ENCODE results near the gene PDE7B. TPM values are rescaled to one million over a fixed set of nuclear protein-coding genes. Genes with fewer than 3 reads are reported as not detected.
"Not testable (repeated sequence)": the region's sequence is repeated elsewhere in the genome, so short reads cannot be mapped to it uniquely, and the experiment has no call there.

Gene PDE7B
- total RNA-seq, 1 experiment from 2014 or later: not detected

GRCh38 chr6:135839121-135839520, 12.4 kb upstream of the PDE7B start:
- in situ Hi-C loops (cut with HindIII; ENCODE audit: low sequenced_read_pairs): no loop called here
- no peak for DNase-seq (ENCODE audit: low spot score)

GRCh38 chr6:135842618-135843392, 8.7 kb upstream of the PDE7B start:
- in situ Hi-C loops (cut with HindIII; ENCODE audit: low sequenced_read_pairs): no loop called here
- no peak for DNase-seq (ENCODE audit: low spot score)

GRCh38 chr6:135850882-135851281, 619 bp upstream of the PDE7B start:
- DNase-seq (ENCODE audit: low spot score): no peak
- in situ Hi-C loops (cut with HindIII; ENCODE audit: low sequenced_read_pairs): no loop called here

- in situ Hi-C loops (cut with HindIII; ENCODE audit: low sequenced_read_pairs): no loop called here
- DNase-seq (ENCODE audit: low spot score): no peak
Observed at GRCh38 chr6:135852746-135853145, 1.2 kb downstream of the PDE7B start.

- no peak for DNase-seq (ENCODE audit: low spot score)
- in situ Hi-C loops (cut with HindIII; ENCODE audit: low sequenced_read_pairs): no loop called here
Observed at GRCh38 chr6:135853227-135853626, 1.7 kb downstream of the PDE7B start.

GRCh38 chr6:135853986-135854385, 2.5 kb downstream of the PDE7B start:
- in situ Hi-C loops (cut with HindIII; ENCODE audit: low sequenced_read_pairs): no loop called here
- DNase-seq (ENCODE audit: low spot score): no peak

- no peak for DNase-seq (ENCODE audit: low spot score)
- in situ Hi-C loops (cut with HindIII; ENCODE audit: low sequenced_read_pairs): no loop called here
Observed at GRCh38 chr6:135854799-135855198, 3.3 kb downstream of the PDE7B start.

GRCh38 chr6:135858931-135859330, 7.4 kb downstream of the PDE7B start:
- in situ Hi-C loops (cut with HindIII; ENCODE audit: low sequenced_read_pairs): no loop called here
- no peak for DNase-seq (ENCODE audit: low spot score)

- in situ Hi-C loops (cut with HindIII; ENCODE audit: low sequenced_read_pairs): no loop called here
- DNase-seq (ENCODE audit: low spot score): no peak
Observed at GRCh38 chr6:135860361-135860760, 8.9 kb downstream of the PDE7B start.

GRCh38 chr6:135861189-135861588, 9.7 kb downstream of the PDE7B start:
- in situ Hi-C loops (cut with HindIII; ENCODE audit: low sequenced_read_pairs): no loop called here
- DNase-seq (ENCODE audit: low spot score): no peak

GRCh38 chr6:135864929-135865328, 13.4 kb downstream of the PDE7B start:
- in situ Hi-C loops (cut with HindIII; ENCODE audit: low sequenced_read_pairs); DNase-seq (ENCODE audit: low spot score): not testable (repeated sequence)

GRCh38 chr6:135866445-135867123, 15.1 kb downstream of the PDE7B start:
- in situ Hi-C loops (cut with HindIII; ENCODE audit: low sequenced_read_pairs): no loop called here
- no peak for DNase-seq (ENCODE audit: low spot score)

- in situ Hi-C loops (cut with HindIII; ENCODE audit: low sequenced_read_pairs): no loop called here
- no peak for DNase-seq (ENCODE audit: low spot score)
Observed at GRCh38 chr6:135867332-135867731, 15.8 kb downstream of the PDE7B start.

- in situ Hi-C loops (cut with HindIII; ENCODE audit: low sequenced_read_pairs): no loop called here
- DNase-seq (ENCODE audit: low spot score): no peak
Observed at GRCh38 chr6:135869857-135870256, 18.4 kb downstream of the PDE7B start.

- DNase-seq (ENCODE audit: low spot score): no peak
- in situ Hi-C loops (cut with HindIII; ENCODE audit: low sequenced_read_pairs): no loop called here
Observed at GRCh38 chr6:135870722-135871121, 19.2 kb downstream of the PDE7B start.

GRCh38 chr6:135871296-135871695, 19.8 kb downstream of the PDE7B start:
- no peak for DNase-seq (ENCODE audit: low spot score)
- in situ Hi-C loops (cut with HindIII; ENCODE audit: low sequenced_read_pairs): no loop called here

- DNase-seq (ENCODE audit: low spot score): no peak
- in situ Hi-C loops (cut with HindIII; ENCODE audit: low sequenced_read_pairs): no loop called here
Observed at GRCh38 chr6:135871878-135872277, 20.4 kb downstream of the PDE7B start.

GRCh38 chr6:135875446-135875845, 23.9 kb downstream of the PDE7B start:
- no peak for DNase-seq (ENCODE audit: low spot score)
- in situ Hi-C loops (cut with HindIII; ENCODE audit: low sequenced_read_pairs): no loop called here

GRCh38 chr6:135876058-135876457, 24.6 kb downstream of the PDE7B start:
- no peak for DNase-seq (ENCODE audit: low spot score)

GRCh38 chr6:135877666-135878065, 26.2 kb downstream of the PDE7B start:
- DNase-seq (ENCODE audit: low spot score): no peak
- in situ Hi-C loops (cut with HindIII; ENCODE audit: low sequenced_read_pairs): no loop called here

More at GRCh38 chr6:135876058-135876457, 24.6 kb downstream of the PDE7B start:
- in situ Hi-C loops (cut with HindIII; ENCODE audit: low sequenced_read_pairs): no loop called here
